ENCODE measurements around the gene MCU. TPM values are rescaled to one million over a fixed set of nuclear protein-coding genes. Genes with fewer than 3 reads are reported as not detected.

MCU gene
- total RNA-seq, 1 donor from 2014 or later: 31.8 TPM

- Histone ChIP-seq H3K4me3 (ENCODE audit: insufficient read depth, low read depth, low read length) (no peak overlapping the region), H3K27me3 (ENCODE audit: insufficient read depth, low read length) (no peaks in the 10 kb centered on the region), H3K9me3 (ENCODE audit: insufficient read depth, low read depth, low read length) (no peaks in the 10 kb centered on the region), H3K4me1 (ENCODE audit: insufficient read depth, low read length) (no peaks in the 10 kb centered on the region), H3K36me3 (ENCODE audit: insufficient read depth, low read length) (no peaks in the 10 kb centered on the region), H3K9ac (ENCODE audit: low read length) (no peak overlapping the region), H3K79me2 (ENCODE audit: insufficient read depth, low read length) (no peaks in the 10 kb centered on the region), H3K4me2 (ENCODE audit: low read length) (no peak overlapping the region), H3K27ac (ENCODE audit: low read depth, low read length) (no peak overlapping the region), H4K20me1 (ENCODE audit: insufficient read depth, low read length) (no peaks in the 10 kb centered on the region), H2AFZ (ENCODE audit: low read depth, low read length) (no peak overlapping the region)
- no peak overlapping the region for H3K4me3 Mint-ChIP-seq (ENCODE audit: unreplicated experiment)
- no peak for TF ChIP-seq EZH2 (IDR thresholded peaks at IDR 0.05; ENCODE audit: insufficient read depth, low read length)
- TF ChIP-seq, protein P1, sequence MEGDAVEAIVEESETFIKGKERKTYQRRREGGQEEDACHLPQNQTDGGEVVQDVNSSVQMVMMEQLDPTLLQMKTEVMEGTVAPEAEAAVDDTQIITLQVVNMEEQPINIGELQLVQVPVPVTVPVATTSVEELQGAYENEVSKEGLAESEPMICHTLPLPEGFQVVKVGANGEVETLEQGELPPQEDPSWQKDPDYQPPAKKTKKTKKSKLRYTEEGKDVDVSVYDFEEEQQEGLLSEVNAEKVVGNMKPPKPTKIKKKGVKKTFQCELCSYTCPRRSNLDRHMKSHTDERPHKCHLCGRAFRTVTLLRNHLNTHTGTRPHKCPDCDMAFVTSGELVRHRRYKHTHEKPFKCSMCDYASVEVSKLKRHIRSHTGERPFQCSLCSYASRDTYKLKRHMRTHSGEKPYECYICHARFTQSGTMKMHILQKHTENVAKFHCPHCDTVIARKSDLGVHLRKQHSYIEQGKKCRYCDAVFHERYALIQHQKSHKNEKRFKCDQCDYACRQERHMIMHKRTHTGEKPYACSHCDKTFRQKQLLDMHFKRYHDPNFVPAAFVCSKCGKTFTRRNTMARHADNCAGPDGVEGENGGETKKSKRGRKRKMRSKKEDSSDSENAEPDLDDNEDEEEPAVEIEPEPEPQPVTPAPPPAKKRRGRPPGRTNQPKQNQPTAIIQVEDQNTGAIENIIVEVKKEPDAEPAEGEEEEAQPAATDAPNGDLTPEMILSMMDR (IDR thresholded peaks at IDR 0.05; ENCODE audit: insufficient read depth, low read depth, low read length): no peak
- H3K27ac Mint-ChIP-seq (ENCODE audit: unreplicated experiment): no peak overlapping the region
- H3K27me3 Mint-ChIP-seq (ENCODE audit: low read depth, unreplicated experiment): peaks cover 2% of the 10 kb centered on the region
- no peaks in the 10 kb centered on the region for H3K4me1 Mint-ChIP-seq (ENCODE audit: low read depth, unreplicated experiment)
- FAIRE-seq (no peak), DNase-seq (ENCODE audit: low read depth) (no peak)
- no peaks in the 10 kb centered on the region for H3K9me3 Mint-ChIP-seq (ENCODE audit: unreplicated experiment)
- no peaks in the 10 kb centered on the region for H3K36me3 Mint-ChIP-seq (ENCODE audit: low read depth, unreplicated experiment)
These were observed 33.1 kb upstream of the MCU start for GRCh38 chr10:72658696-72659400.

- no peak for FAIRE-seq
These were observed 32.2 kb upstream of the MCU start for GRCh38 chr10:72659694-72660093.

More at GRCh38 chr10:72659694-72660093, 32.2 kb upstream of the MCU start:
- no peaks in the 10 kb centered on the region for H3K9me3 Mint-ChIP-seq (ENCODE audit: unreplicated experiment)
- H3K36me3 Mint-ChIP-seq (ENCODE audit: low read depth, unreplicated experiment): no peaks in the 10 kb centered on the region
- no peaks in the 10 kb centered on the region for H3K36me3 ChIP-seq (ENCODE audit: insufficient read depth, low read length)
- no peak overlapping the region for H3K27ac ChIP-seq (ENCODE audit: low read depth, low read length)
- no peak overlapping the region for H3K27ac Mint-ChIP-seq (ENCODE audit: unreplicated experiment)
- H3K79me2 ChIP-seq (ENCODE audit: insufficient read depth, low read length): no peaks in the 10 kb centered on the region
- H4K20me1 ChIP-seq (ENCODE audit: insufficient read depth, low read length): no peaks in the 10 kb centered on the region
- no peaks in the 10 kb centered on the region for H3K9me3 ChIP-seq (ENCODE audit: insufficient read depth, low read depth, low read length)
- H3K4me1 Mint-ChIP-seq (ENCODE audit: low read depth, unreplicated experiment): peaks cover 4% of the 10 kb centered on the region
- DNase-seq (ENCODE audit: low read depth): no peak
- no peaks in the 10 kb centered on the region for H3K27me3 Mint-ChIP-seq (ENCODE audit: low read depth, unreplicated experiment)
- H3K4me2 ChIP-seq (ENCODE audit: low read length): no peak overlapping the region
- no peaks in the 10 kb centered on the region for H3K27me3 ChIP-seq (ENCODE audit: insufficient read depth, low read length)
- H3K9ac ChIP-seq (ENCODE audit: low read length): no peak overlapping the region
- no peak overlapping the region for H3K4me3 ChIP-seq (ENCODE audit: insufficient read depth, low read depth, low read length)
- no peak overlapping the region for H2AFZ ChIP-seq (ENCODE audit: low read depth, low read length)
- no peaks in the 10 kb centered on the region for H3K4me1 ChIP-seq (ENCODE audit: insufficient read depth, low read length)
- no peak overlapping the region for H3K4me3 Mint-ChIP-seq (ENCODE audit: unreplicated experiment)
- TF ChIP-seq, protein P1 (IDR thresholded peaks at IDR 0.05; ENCODE audit: insufficient read depth, low read depth, low read length): no peak
- TF ChIP-seq EZH2 (IDR thresholded peaks at IDR 0.05; ENCODE audit: insufficient read depth, low read length): no peak
